KMS-11 (cell line): Measurements from ENCODE around the gene COL23A1.

Experiments
- H2AFZ ChIP-seq: fragments of 200-600 bp; sonication (generic); 2 replicates; pipeline ENCODE4 v1.6.1; 2016; ENCODE audit warnings: antibody characterized with exemption, mixed run types, low read depth
- H3K27ac ChIP-seq: fragments of 200-600 bp; sonication (generic); 2 replicates; pipeline ENCODE4 v1.6.1; 2016; ENCODE audit warnings: mild to moderate bottlenecking, mixed run types
- H3K27me3 ChIP-seq: fragments of 200-600 bp; sonication (generic); 2 replicates; pipeline ENCODE4 v1.6.1; 2017; ENCODE audit warnings: mild to moderate bottlenecking, low read depth, mixed run types, moderate library complexity; ENCODE audit not compliant: insufficient read depth
- H3K36me3 ChIP-seq: fragments of 200-600 bp; sonication (generic); 2 replicates; pipeline ENCODE4 v1.6.1; 2017; ENCODE audit warnings: mild to moderate bottlenecking, mixed run types; ENCODE audit not compliant: insufficient read depth
- H3K4me1 ChIP-seq: fragments of 200-600 bp; sonication (generic); 2 replicates; pipeline ENCODE4 v1.6.1; 2016; ENCODE audit warnings: mild to moderate bottlenecking, low read depth, mixed run types; ENCODE audit not compliant: poor library complexity, severe bottlenecking
- H3K4me2 ChIP-seq: fragments of 200-600 bp; sonication (generic); 2 replicates; pipeline ENCODE4 v1.7.0; 2016; ENCODE audit warnings: mild to moderate bottlenecking, mixed run types
- H3K4me3 ChIP-seq: fragments of 200-600 bp; sonication (generic); IDR thresholded peaks from 2 replicates; pipeline ENCODE4 v1.6.1; 2017; ENCODE audit warnings: low read depth, low read length, mixed read lengths; ENCODE audit not compliant: insufficient read depth
- H3K79me2 ChIP-seq: fragments of 200-600 bp; sonication (generic); 2 replicates; pipeline ENCODE4 v1.6.1; 2016; ENCODE audit warnings: low read depth, mixed run types; ENCODE audit not compliant: insufficient read depth
- H3K9ac ChIP-seq: fragments of 200-600 bp; sonication (generic); 2 replicates; pipeline ENCODE4 v1.6.1; 2016; ENCODE audit warnings: mild to moderate bottlenecking, mixed run types
- H4K20me1 ChIP-seq: fragments of 200-600 bp; sonication (generic); 2 replicates; pipeline ENCODE4 v1.6.1; 2016; ENCODE audit warnings: mild to moderate bottlenecking, mixed run types; ENCODE audit not compliant: insufficient read depth
- CTCF ChIP-seq: fragments of 200-600 bp; sonication (generic); conservative IDR thresholded peaks from 2 replicates; pipeline ENCODE4 v1.6.1; 2017; ENCODE audit warnings: low read depth, mild to moderate bottlenecking, antibody characterized with exemption, low read length, moderate library complexity, mixed read lengths

The COL23A1 gene

GRCh38 chr5:178339272-178339671 lies 250.9 kb downstream of the COL23A1 start:
- no peaks in the 10 kb centered on the region for H4K20me1 ChIP-seq
- no peak overlapping the region for H3K4me2 ChIP-seq
- no peak overlapping the region for H3K9ac ChIP-seq
- no peaks in the 10 kb centered on the region for H3K79me2 ChIP-seq
- no peaks in the 10 kb centered on the region for H3K36me3 ChIP-seq
- no peak overlapping the region for H3K27ac ChIP-seq
- no peak overlapping the region for H2AFZ ChIP-seq
- H3K4me3 ChIP-seq, result no peak overlapping the region
- no peaks in the 10 kb centered on the region for H3K4me1 ChIP-seq
- H3K27me3 ChIP-seq, result peaks cover 12% of the 10 kb centered on the region; the same call in 1 of the 2 replicates
- no peak for TF ChIP-seq CTCF

GRCh38 chr5:178338750-178339144 lies 251.4 kb downstream of the COL23A1 start:
- Histone ChIP-seq H3K4me2 (no peak overlapping the region), H3K27me3 (peaks cover 12% of the 10 kb centered on the region; the same call in 1 of the 2 replicates), H3K9ac (no peak overlapping the region), H4K20me1 (no peaks in the 10 kb centered on the region), H3K4me3 (no peak overlapping the region), H3K79me2 (no peaks in the 10 kb centered on the region), H3K36me3 (no peaks in the 10 kb centered on the region), H3K27ac (no peak overlapping the region), H3K4me1 (no peaks in the 10 kb centered on the region), H2AFZ (no peak overlapping the region)
- TF ChIP-seq CTCF, result no peak

- no peak overlapping the region for H2AFZ ChIP-seq
- no peak overlapping the region for H3K4me3 ChIP-seq
- no peak overlapping the region for H3K4me2 ChIP-seq
- peaks cover 12% of the 10 kb centered on the region; the same call in 1 of the 2 replicates for H3K27me3 ChIP-seq
- no peaks in the 10 kb centered on the region for H3K79me2 ChIP-seq
- H3K4me1 ChIP-seq, result no peaks in the 10 kb centered on the region
- no peaks in the 10 kb centered on the region for H4K20me1 ChIP-seq
- no peak overlapping the region for H3K9ac ChIP-seq
- no peak for TF ChIP-seq CTCF
- H3K36me3 ChIP-seq, result no peaks in the 10 kb centered on the region
- H3K27ac ChIP-seq, result no peak overlapping the region
Measured at GRCh38 chr5:178338126-178338749, 252.0 kb downstream of the COL23A1 start.

- no peak overlapping the region for H3K9ac ChIP-seq
- no peaks in the 10 kb centered on the region for H3K4me1 ChIP-seq
- H4K20me1 ChIP-seq, result no peaks in the 10 kb centered on the region
- H3K79me2 ChIP-seq, result no peaks in the 10 kb centered on the region
- no peak for TF ChIP-seq CTCF
- no peak overlapping the region for H3K4me2 ChIP-seq
- H3K27ac ChIP-seq, result no peak overlapping the region
- H3K36me3 ChIP-seq, result no peaks in the 10 kb centered on the region
- H3K4me3 ChIP-seq, result no peak overlapping the region
- peaks cover 7% of the 10 kb centered on the region; the same call in 1 of the 2 replicates for H3K27me3 ChIP-seq
- no peak overlapping the region for H2AFZ ChIP-seq
Measured at GRCh38 chr5:178337334-178337741, 252.9 kb downstream of the COL23A1 start.
